CMK (cell line): ENCODE results near the gene AFDN.
"Not testable (repeated sequence)": the region's sequence is repeated elsewhere in the genome, so short reads cannot be mapped to it uniquely, and the experiment has no call there.

ENCODE experiments used
- DNase-seq: peaks from one replicate; pipeline ENCODE4 v3.0.0-alpha.2; 2010; ENCODE audit warnings: low read depth

Gene AFDN

DNA sequence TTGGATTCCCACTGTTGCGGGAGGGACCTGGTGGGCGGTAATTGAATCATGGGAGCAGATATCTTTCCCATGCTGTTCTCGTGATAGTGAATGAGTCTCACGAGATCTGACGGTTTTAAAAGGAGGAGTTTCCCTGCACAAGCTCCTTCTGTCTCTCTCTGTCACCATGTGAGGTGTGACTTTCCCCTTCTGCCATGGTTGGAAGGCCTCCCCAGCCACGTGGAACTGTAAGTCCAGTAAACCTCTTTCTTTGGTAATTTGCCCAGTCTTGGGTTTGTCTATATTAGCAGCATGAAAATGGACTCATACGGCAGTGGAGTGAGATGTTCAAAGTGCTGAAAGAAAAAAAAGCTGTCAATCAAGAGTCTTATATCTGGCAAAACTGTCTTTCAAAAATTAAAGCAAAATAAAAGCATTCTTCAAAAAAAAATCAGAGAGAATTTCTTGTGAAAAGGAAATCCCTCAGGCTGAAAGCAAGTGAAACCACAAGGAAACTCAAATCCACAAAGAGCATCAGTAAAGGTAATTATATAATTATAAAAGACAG, 155.3 kb downstream of the AFDN start:
- DNase-seq, result no peak

DNA sequence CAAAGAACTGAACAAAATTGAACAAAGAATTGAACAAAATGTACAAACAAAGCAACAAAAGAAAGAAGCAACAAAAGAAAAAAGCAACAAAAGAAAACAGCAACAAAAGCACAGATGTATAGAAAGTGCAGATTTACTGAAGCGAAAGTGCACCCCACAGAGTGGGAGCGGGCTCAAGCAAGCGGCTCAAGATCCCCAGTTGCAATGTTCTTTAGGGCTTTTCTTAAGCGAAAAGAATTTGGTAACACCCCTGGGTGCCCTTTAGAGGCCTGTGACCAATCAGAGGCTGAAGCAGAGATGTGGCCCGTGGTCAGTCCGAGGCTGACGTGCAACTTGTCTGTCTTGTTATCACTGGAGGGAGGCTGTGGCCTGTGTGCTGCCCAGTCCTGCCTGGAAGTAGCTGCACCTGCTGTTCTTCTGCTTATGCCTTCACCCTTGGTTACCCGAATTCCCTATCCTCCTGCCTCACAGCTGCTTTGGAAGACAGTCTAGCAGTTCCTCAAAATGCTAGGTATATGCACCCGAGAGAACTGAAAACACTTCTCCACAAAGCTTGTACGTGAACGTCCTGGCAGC, 157.5 kb downstream of the AFDN start:
- no peak for DNase-seq

GRCh38 chr6:167984876-167985604, 158.3 kb downstream of the AFDN start:
- no peak for DNase-seq

DNA sequence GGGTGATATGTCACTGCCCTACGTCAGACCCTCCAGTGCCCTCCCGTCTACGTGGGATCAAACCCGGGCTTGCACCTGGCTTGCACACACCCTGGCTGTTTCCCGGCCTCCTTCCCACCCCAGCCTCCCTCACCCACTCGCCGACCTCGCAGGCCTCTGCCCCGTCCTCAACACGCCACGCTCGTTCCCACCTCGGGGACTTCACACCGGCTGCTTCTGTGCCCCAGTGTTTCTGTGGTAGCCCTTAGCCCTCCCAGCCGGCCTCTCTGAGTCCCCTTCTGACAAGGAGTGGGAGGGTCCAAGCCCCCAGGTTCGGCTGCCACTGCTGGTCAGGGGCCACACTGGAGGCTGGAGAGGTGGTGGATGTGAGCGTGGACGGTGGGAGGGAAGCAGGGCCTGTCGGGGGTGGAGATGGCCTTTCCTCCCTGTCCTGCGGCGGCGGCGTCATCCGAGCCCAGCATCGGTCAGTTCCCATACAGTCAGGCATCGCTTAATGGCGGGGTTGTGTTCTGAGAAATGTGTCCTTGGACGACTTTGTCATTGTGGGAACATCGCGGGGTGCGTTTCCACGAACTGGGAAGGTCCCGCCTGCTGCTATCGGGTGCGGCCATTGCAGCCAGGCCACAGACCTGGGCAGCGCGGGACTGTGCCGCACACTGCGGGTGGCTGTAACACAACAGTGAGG, 159.3 kb downstream of the AFDN start:
- DNase-seq, result no peak

GRCh38 chr6:167987396-167988153, 160.9 kb downstream of the AFDN start:
- DNase-seq, result no peak

- no peak for DNase-seq
Observed at GRCh38 chr6:167988154-167988495, 161.4 kb downstream of the AFDN start.

DNA sequence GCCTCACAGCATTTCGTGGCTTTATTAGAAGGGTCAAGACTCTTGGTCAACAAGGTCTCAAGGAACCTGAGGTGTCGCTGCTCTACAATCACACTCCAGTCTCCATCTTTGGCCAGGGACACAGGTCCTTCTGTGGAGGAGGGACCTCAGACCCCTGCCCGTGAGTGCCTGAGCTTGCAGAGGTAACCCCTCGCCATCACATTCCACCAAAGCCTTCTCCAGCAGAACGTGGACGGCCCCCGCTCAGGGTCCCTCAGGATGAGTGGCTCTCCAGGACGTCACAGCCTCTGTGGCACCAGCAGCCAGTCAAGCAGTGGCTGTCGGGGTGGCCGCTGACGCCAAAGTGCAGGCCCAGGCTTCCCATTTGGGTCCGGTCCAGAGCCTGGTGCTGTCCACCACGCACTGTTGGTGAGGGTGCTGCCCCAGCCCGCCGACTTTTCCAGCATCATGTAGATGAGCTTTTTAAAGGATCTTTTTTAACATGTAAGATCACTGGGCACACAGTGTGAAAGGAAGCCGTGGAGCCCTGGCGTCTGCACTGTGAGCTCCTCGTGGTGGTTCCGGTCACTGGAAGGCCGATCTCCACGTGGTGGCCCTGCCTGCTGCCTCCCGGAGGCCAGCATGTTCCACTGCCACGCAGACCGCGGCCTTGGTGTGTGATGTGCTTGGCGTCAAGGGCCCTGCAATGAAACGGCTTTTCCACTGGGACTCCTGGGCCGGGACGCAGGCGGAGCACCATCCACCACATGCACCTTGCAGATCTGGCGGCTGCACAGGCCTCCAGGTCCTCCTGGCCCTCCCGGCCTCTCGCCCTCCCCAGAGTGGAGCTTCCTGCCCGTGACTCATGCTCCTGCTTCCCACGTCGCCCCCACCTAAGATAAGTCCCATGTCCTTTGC, 162.5 kb downstream of the AFDN start:
- no peak for DNase-seq

- DNase-seq, result no peak
Observed at GRCh38 chr6:167990016-167990945, 163.6 kb downstream of the AFDN start.

GRCh38 chr6:167993169-167993568, 166.5 kb downstream of the AFDN start:
- no peak for DNase-seq

DNA sequence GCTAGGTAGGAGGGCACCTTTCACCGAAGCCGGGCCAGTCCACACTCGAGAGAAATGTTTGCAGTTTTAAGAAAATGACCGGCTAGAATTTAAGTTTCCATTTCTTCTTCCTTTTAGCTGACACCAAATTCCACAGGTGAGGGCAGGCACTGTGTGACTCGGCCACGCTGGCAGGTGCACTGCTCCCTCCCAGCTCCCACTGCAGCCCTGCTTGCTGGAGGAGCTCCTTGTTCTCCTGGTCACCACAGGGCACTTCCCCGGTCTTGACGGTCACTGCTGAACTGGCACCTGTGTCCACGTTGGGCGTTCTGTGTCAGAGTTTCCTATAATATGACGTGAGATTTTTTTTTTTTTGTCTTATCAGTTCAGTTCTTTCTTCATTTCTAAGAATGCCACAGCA, 167.1 kb downstream of the AFDN start:
- DNase-seq, result no peak

DNA sequence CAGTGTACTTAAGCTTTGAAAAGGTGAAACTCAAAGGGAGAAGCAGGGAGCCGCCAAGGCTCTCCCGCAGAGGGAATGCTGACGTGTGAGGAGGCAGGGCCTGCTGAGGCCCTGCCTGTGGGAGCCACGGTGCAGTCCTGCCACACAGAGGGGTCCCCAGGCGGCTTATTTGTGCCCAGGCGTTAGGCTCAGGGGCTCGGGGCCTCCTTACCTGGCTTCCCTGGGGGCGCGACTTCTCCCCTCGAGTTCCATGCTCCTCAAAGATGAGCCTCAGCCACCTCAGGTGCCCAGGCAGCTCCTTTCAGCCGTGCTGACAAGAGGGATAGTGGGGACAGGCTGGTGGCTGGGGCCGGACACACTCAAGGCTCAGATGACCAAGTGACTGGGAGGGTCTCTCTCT, 168.6 kb downstream of the AFDN start:
- no peak for DNase-seq

DNA sequence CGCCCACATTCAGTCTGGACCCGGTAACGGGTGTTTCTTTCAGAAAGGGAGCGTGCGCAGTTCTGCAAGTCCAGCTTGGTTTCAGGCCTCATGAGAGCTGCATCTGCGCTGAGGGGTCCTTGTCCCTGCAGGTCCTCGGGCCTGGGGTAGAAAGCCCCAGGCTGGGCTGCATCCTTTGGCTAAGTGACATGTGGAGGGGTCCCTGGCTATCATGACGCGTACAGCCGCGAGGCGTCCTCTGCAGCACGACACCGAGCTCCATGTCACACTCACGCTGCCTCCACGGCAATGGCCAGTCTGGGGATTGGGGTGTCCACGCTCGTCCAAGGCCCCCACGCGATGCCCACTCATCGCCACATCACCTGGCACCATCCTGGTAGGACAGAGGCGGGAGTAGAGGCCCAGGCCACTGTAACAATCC, 169.0 kb downstream of the AFDN start:
- DNase-seq, result no peak

- peak; percentile 11 for DNase-seq
Observed at GRCh38 chr6:167996424-167997199, 169.9 kb downstream of the AFDN start.

- DNase-seq, result no peak
Observed at GRCh38 chr6:167997642-167998041, 170.9 kb downstream of the AFDN start, which contains the start of gene KIF25. Gene KIF25 (plus strand): TSS chr6:167997671. CDS start chr6:168029586, 31,915 bp downstream.

- DNase-seq, result no peak
Observed at GRCh38 chr6:167998215-167998614, 171.5 kb downstream of the AFDN start.

GRCh38 chr6:168000198-168001028, 173.7 kb downstream of the AFDN start:
- DNase-seq, result no peak

DNA sequence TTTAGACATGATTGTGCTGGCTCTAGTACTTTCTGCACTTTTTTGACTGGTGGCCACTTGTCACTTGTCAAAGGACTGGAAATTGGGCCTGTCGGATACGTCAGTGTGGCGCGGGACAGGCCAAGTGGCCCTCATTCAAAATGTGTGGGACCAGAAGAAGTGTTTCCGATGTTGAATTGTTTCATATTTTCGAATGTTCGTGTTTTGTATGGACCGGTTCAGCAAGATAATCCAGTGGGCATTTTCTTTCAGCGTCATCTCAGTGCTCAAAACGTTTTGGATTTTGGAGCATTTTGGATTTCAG, 174.3 kb downstream of the AFDN start:
- DNase-seq, result no peak

DNA sequence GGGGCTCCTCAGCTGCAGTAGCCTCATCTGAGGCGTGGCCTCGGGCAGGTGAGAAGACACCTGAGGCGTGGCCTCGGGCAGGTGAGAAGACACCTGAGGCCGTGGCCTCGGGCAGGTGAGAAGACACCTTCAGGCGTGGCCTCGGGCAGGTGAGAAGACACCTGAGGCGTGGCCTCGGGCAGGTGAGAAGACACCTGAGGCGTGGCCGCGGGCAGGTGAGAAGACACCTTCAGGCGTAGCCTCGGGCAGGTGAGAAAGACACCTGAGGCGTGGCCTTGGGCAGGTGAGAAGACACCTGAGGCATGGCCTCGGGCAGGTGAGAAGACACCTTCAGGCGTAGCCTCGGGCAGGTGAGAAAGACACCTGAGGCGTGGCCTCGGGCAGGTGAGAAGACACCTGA, 174.8 kb downstream of the AFDN start:
- not testable (repeated sequence) for DNase-seq

DNA sequence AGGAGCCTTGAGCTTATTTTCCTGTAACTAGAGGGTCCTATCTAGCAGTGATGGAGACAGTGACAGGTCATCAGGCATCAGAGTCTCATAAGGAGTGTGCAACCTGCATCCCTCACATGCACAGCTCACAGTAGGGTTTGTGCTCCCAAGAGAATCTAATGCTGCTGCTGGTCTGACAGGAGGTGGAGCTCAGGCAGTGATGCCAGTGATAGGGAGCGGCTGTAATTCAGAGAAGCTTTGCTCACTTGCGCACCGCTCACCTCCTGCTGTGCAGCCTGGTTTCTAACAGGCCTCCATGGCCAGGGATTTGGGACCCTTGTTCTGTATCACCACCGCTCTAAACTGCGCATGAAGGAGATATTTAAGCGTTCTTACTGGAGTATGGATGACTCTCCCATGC, 176.1 kb downstream of the AFDN start:
- no peak for DNase-seq
